H1 (cell line): ENCODE measurements around the gene CLEC16A. TPM values are rescaled to one million over a fixed set of nuclear protein-coding genes. Genes with fewer than 3 reads are reported as not detected.

ENCODE experiments used
- CTCF ChIA-PET: fragments of 300-600 bp; sonication (Branson Sonifier 250); formaldehyde crosslinking; loops from one replicate; lab custom pipeline; 2021; ENCODE audit not compliant: partially characterized antibody; lab: Charles Lee
- POLR2A ChIA-PET: fragments of 300-600 bp; sonication (Branson Sonifier 250); formaldehyde crosslinking; loops from one replicate; lab custom pipeline; 2021; ENCODE audit warnings: inconsistent platforms; ENCODE audit not compliant: partially characterized antibody; lab: Charles Lee
- DNase-seq, 2 experiments: peaks; one replicate each; pipeline versions ENCODE4 v3.0.0 to v3.0.0-alpha.2; 2010 to 2022; ENCODE audit warnings: low spot score in 2 of 2, low read depth in 1 of 2, mixed read lengths in 1 of 2
- FAIRE-seq: peaks from 2 replicates; lab custom pipeline; 2011; peaks lifted over from hg19 to GRCh38; lab: Jason Lieb, UNC
- H2AFZ ChIP-seq: 2 replicates; pipeline ENCODE4 v1.8.1; 2012; ENCODE audit warnings: low read length, inconsistent platforms
- H2AK5ac ChIP-seq: 2 replicates; pipeline ENCODE4 v1.6.1; 2013; ENCODE audit warnings: low read depth, low read length
- H2BK120ac ChIP-seq: replicated peaks from 2 replicates; pipeline ENCODE3; 2013; ENCODE audit warnings: low read depth, low read length, inconsistent platforms
- H2BK12ac ChIP-seq: 2 replicates; pipeline ENCODE4 v1.6.1; 2013; ENCODE audit warnings: low read depth, low read length
- H2BK15ac ChIP-seq: 2 replicates; pipeline ENCODE4 v1.6.1; 2013; ENCODE audit warnings: low read length
- H2BK20ac ChIP-seq: 2 replicates; pipeline ENCODE4 v1.6.1; 2013; ENCODE audit warnings: low read length
- H2BK5ac ChIP-seq: 2 replicates; pipeline ENCODE4 v1.6.1; 2013; ENCODE audit warnings: low read depth, low read length
- H3K14ac ChIP-seq: 2 replicates; pipeline ENCODE4 v1.6.1; 2013; ENCODE audit warnings: inconsistent platforms; ENCODE audit not compliant: insufficient read length
- H3K18ac ChIP-seq: 2 replicates; pipeline ENCODE4 v1.6.1; 2013; ENCODE audit warnings: low read length; ENCODE audit errors: extremely low read depth
- H3K23ac ChIP-seq: 2 replicates; pipeline ENCODE4 v1.6.1; 2013; ENCODE audit warnings: inconsistent platforms; ENCODE audit not compliant: insufficient read length
- H3K23me2 ChIP-seq: 2 replicates; pipeline ENCODE4 v1.6.1; 2013; ENCODE audit warnings: low read depth, low read length
- H3K27ac ChIP-seq: 2 replicates; pipeline ENCODE4 v1.6.1; 2011; ENCODE audit warnings: low read depth, low read length, inconsistent platforms
- H3K27me3 ChIP-seq, 4 experiments: replicated peaks in 1 of 4; 1 replicate in 1 of 4; 2 replicates in 3 of 4; pipeline versions ENCODE4 v1.6.1 to v1.8.1; 2011 to 2013; ENCODE audit warnings: low read length in 3 of 4, mild to moderate bottlenecking in 3 of 4, inconsistent platforms in 2 of 4, mixed read lengths in 2 of 4, moderate library complexity in 1 of 4; ENCODE audit not compliant: control insufficient read depth in 3 of 4, insufficient read depth in 3 of 4; ENCODE audit errors: extremely low read depth in 1 of 4
- H3K36me3 ChIP-seq, 4 experiments: 2 replicates each; pipeline versions ENCODE4 v1.6.1 to v1.8.1; 2011 to 2013; ENCODE audit warnings: mild to moderate bottlenecking in 4 of 4, low read length in 3 of 4, moderate library complexity in 2 of 4, control low read depth in 1 of 4, inconsistent platforms in 1 of 4; ENCODE audit not compliant: insufficient read depth in 4 of 4, control insufficient read depth in 2 of 4
- H3K4ac ChIP-seq: replicated peaks from 2 replicates; pipeline ENCODE3; 2013; ENCODE audit warnings: low read length, low read depth, mixed read lengths, inconsistent platforms; ENCODE audit not compliant: insufficient read length
- H3K4me1 ChIP-seq, 4 experiments: replicated peaks in 1 of 4; 1 replicate in 1 of 4; 2 replicates in 3 of 4; pipeline versions ENCODE4 v1.6.1 to v1.8.1; 2011 to 2013; ENCODE audit warnings: low read length in 3 of 4, inconsistent platforms in 2 of 4, mixed read lengths in 1 of 4; ENCODE audit not compliant: insufficient read depth in 4 of 4, control insufficient read depth in 3 of 4
- H3K4me2 ChIP-seq, 2 experiments: 2 replicates each; pipeline versions ENCODE4 v1.6.1 to v1.8.1; 2011 to 2013; ENCODE audit warnings: low read depth in 2 of 2, low read length in 2 of 2, control low read depth in 1 of 2, inconsistent platforms in 1 of 2, mild to moderate bottlenecking in 1 of 2; ENCODE audit not compliant: insufficient read depth in 1 of 2
- H3K4me3 ChIP-seq, 4 experiments: fragments of 200-600, 300-600 bp in 1 of 4; sonication (generic), shearing (Covaris generic), sonication (Bioruptor Twin) in 1 of 4; 2 replicates each; pipeline versions ENCODE4 v1.5.1 to v1.8.1; 2011 to 2016; ENCODE audit warnings: low read length in 4 of 4, low read depth in 3 of 4, control low read depth in 2 of 4, inconsistent platforms in 2 of 4, mild to moderate bottlenecking in 2 of 4, mixed read lengths in 1 of 4, moderate library complexity in 1 of 4; ENCODE audit not compliant: insufficient read depth in 2 of 4; ENCODE audit errors: extremely low read depth in 1 of 4
- H3K56ac ChIP-seq: replicated peaks from 2 replicates; pipeline ENCODE3; 2013; ENCODE audit warnings: low read depth, mild to moderate bottlenecking, mixed read lengths, low read length, inconsistent platforms; ENCODE audit not compliant: insufficient read length
- H3K79me1 ChIP-seq: 2 replicates; pipeline ENCODE4 v1.6.1; 2013; ENCODE audit warnings: low read depth, low read length, control low read depth
- H3K79me2 ChIP-seq, 2 experiments: 2 replicates each; pipeline versions ENCODE4 v1.6.1 to v1.8.1; 2012 to 2013; ENCODE audit warnings: low read length in 2 of 2, mild to moderate bottlenecking in 2 of 2, inconsistent platforms in 1 of 2; ENCODE audit not compliant: insufficient read depth in 2 of 2, control insufficient read depth in 1 of 2
- H3K9ac ChIP-seq, 4 experiments: replicated peaks in 1 of 4; 1 replicate in 1 of 4; 2 replicates in 3 of 4; pipeline versions ENCODE4 v1.6.1 to v1.8.1; 2011 to 2013; ENCODE audit warnings: low read depth in 3 of 4, low read length in 3 of 4, control low read depth in 2 of 4, mild to moderate bottlenecking in 2 of 4, moderate library complexity in 2 of 4, inconsistent platforms in 1 of 4; ENCODE audit errors: extremely low read depth in 1 of 4
- H3K9me3 ChIP-seq, 2 experiments: 2 replicates each; pipeline versions ENCODE4 v1.6.1 to v1.8.1; 2012 to 2013; ENCODE audit warnings: mild to moderate bottlenecking in 2 of 2, moderate library complexity in 2 of 2, control low read depth in 1 of 2, inconsistent platforms in 1 of 2, low read depth in 1 of 2, low read length in 1 of 2, mixed read lengths in 1 of 2; ENCODE audit not compliant: insufficient read depth in 2 of 2
- H4K20me1 ChIP-seq, 2 experiments: replicated peaks in 1 of 2; 2 replicates each; pipeline versions ENCODE3 to v1.8.1; 2011 to 2013; ENCODE audit warnings: inconsistent platforms in 2 of 2, low read length in 2 of 2, mild to moderate bottlenecking in 1 of 2; ENCODE audit not compliant: insufficient read depth in 2 of 2, control insufficient read depth in 1 of 2
- H4K5ac ChIP-seq: 2 replicates; pipeline ENCODE4 v1.6.1; 2013; ENCODE audit warnings: low read length, low read depth, mixed read lengths, inconsistent platforms; ENCODE audit not compliant: insufficient read length
- H4K8ac ChIP-seq: 2 replicates; pipeline ENCODE4 v1.8.0; 2013; ENCODE audit warnings: mild to moderate bottlenecking, moderate library complexity, low read length, inconsistent platforms; ENCODE audit not compliant: insufficient read depth; ENCODE audit errors: extremely low read depth
- H4K91ac ChIP-seq: replicated peaks from 2 replicates; pipeline ENCODE3; 2013; ENCODE audit warnings: low read length, mixed read lengths, inconsistent platforms; ENCODE audit not compliant: insufficient read length
- CBX5 ChIP-seq: fragments of 300-800, 300-1000 bp; sonication (generic); IDR thresholded peaks from 2 replicates; pipeline ENCODE4 v1.7.1; 2016; ENCODE audit warnings: antibody characterized with exemption, low read length, low read depth
- CTBP2 ChIP-seq: IDR thresholded peaks from 2 replicates; pipeline ENCODE4 v1.7.0; 2011; ENCODE audit warnings: borderline replicate concordance, mild to moderate bottlenecking, moderate library complexity, mixed read lengths, low read length; ENCODE audit not compliant: insufficient read depth, insufficient read length
- MAFK ChIP-seq: IDR thresholded peaks from 2 replicates; pipeline ENCODE4 v1.6.1; 2012; ENCODE audit warnings: low read depth, mild to moderate bottlenecking, improper control_type of control experiment, low read length
- POLR2A ChIP-seq, 2 experiments: IDR thresholded peaks; 1 replicate in 1 of 2; 2 replicates in 1 of 2; pipeline ENCODE4 v1.6.1; 2011; ENCODE audit warnings: low read depth in 2 of 2, low read length in 2 of 2, mild to moderate bottlenecking in 2 of 2; ENCODE audit errors: control extremely low read depth in 1 of 2
- RNF2 ChIP-seq: fragments of 200-900, 300-1000 bp; sonication (generic); IDR thresholded peaks from 2 replicates; pipeline ENCODE4 v1.7.1; 2016; ENCODE audit warnings: borderline replicate concordance, low read depth, mild to moderate bottlenecking, antibody characterized with exemption, low read length; ENCODE audit not compliant: poor library complexity, severe bottlenecking; ENCODE audit errors: missing control alignments
- SAP30 ChIP-seq: fragments of 300-600 bp; sonication (generic); IDR thresholded peaks from 2 replicates; pipeline ENCODE4 v1.7.1; 2012; ENCODE audit warnings: low read length, moderate library complexity, mild to moderate bottlenecking, inconsistent platforms; ENCODE audit not compliant: insufficient read depth, insufficient replicate concordance
- SIRT6 ChIP-seq: IDR thresholded peaks from one replicate; pipeline ENCODE4 v1.7.1; 2012; ENCODE audit warnings: low read length, inconsistent platforms
- TAF1 ChIP-seq: IDR thresholded peaks from 2 replicates; pipeline ENCODE4 v1.6.1; 2011; ENCODE audit warnings: mild to moderate bottlenecking, low read depth, low read length
- TEAD4 ChIP-seq: IDR thresholded peaks from 2 replicates; pipeline ENCODE4 v1.6.1; 2012; ENCODE audit warnings: low read depth, low read length, inconsistent platforms, mixed read lengths
- WGBS, 2 experiments: shearing (Covaris generic) in 1 of 2; methylation state at CpG; one replicate each; pipeline versions ENCODE4 v1.1.6 to v1.1.7; 2013 to 2015; ENCODE audit warnings: low lambda C conversion rate in 2 of 2, mixed read lengths in 2 of 2, inconsistent platforms in 1 of 2, low coverage in 1 of 2, missing lambda C conversion rate in 1 of 2; ENCODE audit not compliant: insufficient replicate concordance in 2 of 2, insufficient coverage in 1 of 2, insufficient read length in 1 of 2; ENCODE audit errors: extremely low coverage in 1 of 2, missing lambda C conversion rate in 1 of 2; 5-methylcytosine and 5-hydroxymethylcytosine counted together
- polyA plus RNA-seq, 7 experiments: library from polyadenylated mRNA; depleted of rRNA in 3 of 7; stranded (reverse) in 5 of 7; unstranded in 2 of 7; fragments of >200 nt in 5 of 7; fragments of 200-250 nt in 2 of 7; gene quantifications; 1 replicate in 5 of 7; 2 replicates in 1 of 7; 4 replicates in 1 of 7; pipeline versions ENCODE4 v1.2.1 to v1.2.3, GENCODE V29; 2011 to 2013; ENCODE audit warnings: missing spikeins in 2 of 7, mixed read lengths in 2 of 7
- total RNA-seq: library from RNA; stranded (reverse); fragmentation: NEBNext Ultra II Directional; extraction: Animal tissue kit (Norgen Biotek cat#: 25700); gene quantifications from 2 replicates; pipeline ENCODE4 v1.2.1, GENCODE V29; 2021
- TF ChIP-seq, protein P1 (sequence below): IDR thresholded peaks from 2 replicates; pipeline ENCODE4 v1.6.1; 2011; ENCODE audit warnings: low read depth, mild to moderate bottlenecking, low read length; ENCODE audit not compliant: insufficient read depth
- TF ChIP-seq, protein P2 (sequence below): IDR thresholded peaks from 2 replicates; pipeline ENCODE4 v1.6.1; 2012; ENCODE audit warnings: inconsistent platforms
- TF ChIP-seq, protein P3 (sequence below): IDR thresholded peaks from 2 replicates; pipeline ENCODE4 v1.6.1; 2011; ENCODE audit warnings: low read length, improper control_type of control experiment

CLEC16A gene
- total and polyA plus RNA-seq, 2 of the 8 experiments (the other 6 are each of a cell fraction or from before 2014, with no cell fraction given), result 7.6 to 19.3 TPM

DNA sequence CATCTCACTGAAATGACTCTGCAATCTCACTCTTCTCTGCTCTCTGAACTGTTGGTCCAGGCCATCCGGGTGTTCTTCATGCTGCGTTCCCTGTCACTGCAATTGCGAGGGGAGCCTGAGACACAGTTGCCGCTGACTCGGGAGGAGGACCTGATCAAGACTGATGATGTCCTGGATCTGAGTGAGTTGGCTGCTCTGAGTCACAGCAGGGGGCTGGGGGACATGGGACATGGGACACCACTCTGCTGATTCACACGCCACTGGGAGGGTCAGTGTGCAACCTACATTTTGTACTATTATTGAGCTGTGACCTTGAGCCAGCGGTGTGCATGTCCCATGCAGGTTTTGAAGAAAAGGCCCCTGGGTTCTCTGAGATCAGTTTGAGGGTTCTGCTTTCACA is 116.5 kb downstream of the CLEC16A start:
- Histone ChIP-seq H3K23ac (no peak overlapping the region), H2BK15ac (no peak overlapping the region), H3K56ac (no peak overlapping the region), H3K79me2 (no peaks in the 10 kb centered on the region), H3K27me3 (no peaks in the 10 kb centered on the region), H2BK20ac (no peak overlapping the region), H4K8ac (no peak overlapping the region), H4K5ac (no peak overlapping the region), H3K27ac (no peak overlapping the region; the same call in 1 of the 2 replicates), H4K20me1 (no peaks in the 10 kb centered on the region), H3K36me3 (no peaks in the 10 kb centered on the region; a peak in 1 of 8 replicates), H3K4me1 (no peaks in the 10 kb centered on the region), H3K79me1 (no peaks in the 10 kb centered on the region), H3K4me2 (no peak overlapping the region), H3K9me3 (no peaks in the 10 kb centered on the region), H2BK5ac (no peak overlapping the region), H3K18ac (no peak overlapping the region), H3K4ac (no peak overlapping the region), H2AK5ac (no peak overlapping the region), H2AFZ (no peak overlapping the region), H2BK120ac (no peak overlapping the region), H3K4me3 (no peak overlapping the region), H3K23me2 (no peaks in the 10 kb centered on the region), H3K14ac (no peak overlapping the region), H4K91ac (no peak overlapping the region), H3K9ac (no peak overlapping the region), H2BK12ac (no peak overlapping the region)
- POLR2A ChIA-PET, result interaction anchor here (1.1 kb wide), 1 partner anchor 11 kb away, joined by 3 read pairs; no protein-coding TSS in a partner anchor
- CTCF ChIA-PET, result interaction anchor here (1.1 to 2.0 kb wide), 2 partner anchors 12 to 158 kb away, joined by 3 to 6 read pairs; no protein-coding TSS in a partner anchor
- no peak for FAIRE-seq
- 93% methylated on average over 7 of the region's 7 CpGs; no CpG with 5 or more reads in 1 of the 2 experiments for WGBS, 2 experiments
- DNase-seq, result no peak
- TF ChIP-seq SIRT6 (no peak), CBX5 (no peak), TAF1 (no peak), MAFK (no peak), POLR2A (IDR thresholded peaks at IDR 0.05; ENCODE audit: control extremely low read depth in 1 of 2, low read depth in 2 of 2, low read length in 2 of 2) (no peak), SAP30 (no peak), CTBP2 (no peak), RNF2 (no peak), TEAD4 (no peak)
- TF ChIP-seq, protein P1, sequence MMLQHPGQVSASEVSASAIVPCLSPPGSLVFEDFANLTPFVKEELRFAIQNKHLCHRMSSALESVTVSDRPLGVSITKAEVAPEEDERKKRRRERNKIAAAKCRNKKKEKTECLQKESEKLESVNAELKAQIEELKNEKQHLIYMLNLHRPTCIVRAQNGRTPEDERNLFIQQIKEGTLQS, result no peak
- TF ChIP-seq, protein P2, sequence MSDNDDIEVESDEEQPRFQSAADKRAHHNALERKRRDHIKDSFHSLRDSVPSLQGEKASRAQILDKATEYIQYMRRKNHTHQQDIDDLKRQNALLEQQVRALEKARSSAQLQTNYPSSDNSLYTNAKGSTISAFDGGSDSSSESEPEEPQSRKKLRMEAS, result no peak
- TF ChIP-seq, protein P3, sequence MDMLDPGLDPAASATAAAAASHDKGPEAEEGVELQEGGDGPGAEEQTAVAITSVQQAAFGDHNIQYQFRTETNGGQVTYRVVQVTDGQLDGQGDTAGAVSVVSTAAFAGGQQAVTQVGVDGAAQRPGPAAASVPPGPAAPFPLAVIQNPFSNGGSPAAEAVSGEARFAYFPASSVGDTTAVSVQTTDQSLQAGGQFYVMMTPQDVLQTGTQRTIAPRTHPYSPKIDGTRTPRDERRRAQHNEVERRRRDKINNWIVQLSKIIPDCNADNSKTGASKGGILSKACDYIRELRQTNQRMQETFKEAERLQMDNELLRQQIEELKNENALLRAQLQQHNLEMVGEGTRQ, result no peak
